HL-60/S4 treated with retinoic acid at 250 ng/mL for 4 days and 3 days (cell line): ENCODE measurements around the gene SNCAIP.
"Not testable (repeated sequence)": the region's sequence is repeated elsewhere in the genome, so short reads cannot be mapped to it uniquely, and the experiment has no call there.

ENCODE experiments used
- in situ Hi-C: fragments of 300-500 bp; cut with MboI; formaldehyde crosslinking; loops from 2 replicates; pipeline ENCODE4 v1.7.0; 2022; ENCODE audit warnings: low sequenced_read_pairs

The SNCAIP gene

DNA sequence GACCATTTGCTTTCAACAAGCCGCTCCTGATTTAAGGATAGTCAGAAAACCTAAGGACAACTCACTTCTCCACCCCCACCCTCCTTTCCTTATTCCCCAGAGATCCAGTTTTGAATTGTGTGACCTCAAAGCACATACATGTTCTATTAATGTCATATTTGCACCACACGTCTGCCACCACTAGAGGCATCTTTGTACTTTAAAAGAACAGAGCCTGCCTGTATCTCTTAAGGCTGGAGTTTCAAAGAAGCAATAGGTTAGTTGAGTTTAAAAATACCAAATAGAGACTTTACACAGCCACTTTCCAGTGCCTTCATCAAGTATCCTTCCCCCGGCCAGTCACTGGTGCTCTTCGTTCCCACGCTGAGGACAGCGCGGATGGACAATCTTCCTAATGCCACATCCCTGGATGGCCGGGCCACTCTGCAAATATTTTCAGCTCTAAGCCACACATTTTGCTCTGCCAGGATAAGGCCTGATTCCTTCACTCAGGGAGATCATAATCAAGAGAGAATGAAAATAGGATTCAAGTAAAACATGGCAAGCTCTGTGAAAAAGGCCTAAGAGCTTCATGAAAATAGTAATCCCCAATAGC, 146.3 kb downstream of the SNCAIP start:
- in situ Hi-C loops: no loop called here

DNA sequence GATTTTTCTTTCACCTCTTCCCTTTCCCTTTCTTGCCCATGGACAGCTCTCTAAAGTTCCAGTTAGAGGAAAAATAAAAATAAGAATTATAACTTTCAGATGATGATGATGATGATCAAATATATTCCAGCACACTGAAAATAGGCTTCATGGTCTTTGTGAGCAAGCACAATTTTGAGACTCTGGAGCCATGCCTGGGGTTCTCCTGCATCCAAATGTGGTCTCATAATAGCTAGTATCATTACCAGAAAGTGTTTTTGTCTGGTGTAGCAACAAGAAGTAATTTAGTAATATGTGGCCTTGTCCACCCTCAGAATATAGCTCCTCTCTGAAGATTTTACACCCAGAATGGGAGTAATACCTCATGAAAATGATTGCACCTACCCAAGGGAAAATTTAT, 150.4 kb downstream of the SNCAIP start:
- in situ Hi-C loops: no loop called here

DNA sequence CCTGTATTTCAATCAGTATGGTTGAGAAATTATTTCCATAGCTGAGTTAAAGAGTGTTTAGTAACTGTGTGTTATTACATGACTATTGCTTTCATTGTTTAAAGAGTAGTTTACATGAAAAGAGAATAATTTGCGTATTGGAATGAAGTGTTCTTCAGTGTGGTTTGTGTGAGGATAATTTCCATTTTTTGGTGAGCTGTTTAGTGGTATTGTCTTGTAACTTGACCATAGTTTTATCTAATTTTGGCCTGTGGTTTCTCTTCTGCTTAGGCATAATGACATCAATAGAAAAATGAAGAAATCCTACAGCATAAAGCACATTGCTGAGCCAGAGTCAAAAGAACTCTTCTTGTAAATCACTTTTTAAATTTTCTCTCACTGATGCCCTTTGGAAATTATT, 151.2 kb downstream of the SNCAIP start:
- in situ Hi-C loops: no loop called here

DNA sequence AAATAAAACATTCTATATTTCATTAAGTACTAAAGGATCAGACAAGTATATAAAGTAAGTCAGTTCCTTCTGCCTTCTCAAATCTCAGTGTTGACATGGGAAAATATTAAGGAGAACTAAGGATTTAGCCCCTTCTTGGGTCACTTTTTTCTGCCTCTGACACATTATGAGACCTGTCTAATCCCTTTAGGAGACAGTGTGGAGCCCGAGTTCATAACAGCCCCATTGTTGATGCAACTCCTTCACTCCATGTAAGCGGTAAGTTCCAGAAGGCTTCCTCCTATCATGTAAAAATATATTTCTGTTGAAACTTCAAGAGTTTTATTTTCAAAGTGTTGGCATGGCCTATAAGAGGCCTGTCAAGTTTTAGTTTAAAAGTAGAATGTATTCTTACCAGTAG, 152.2 kb downstream of the SNCAIP start:
- in situ Hi-C loops: no loop called here

DNA sequence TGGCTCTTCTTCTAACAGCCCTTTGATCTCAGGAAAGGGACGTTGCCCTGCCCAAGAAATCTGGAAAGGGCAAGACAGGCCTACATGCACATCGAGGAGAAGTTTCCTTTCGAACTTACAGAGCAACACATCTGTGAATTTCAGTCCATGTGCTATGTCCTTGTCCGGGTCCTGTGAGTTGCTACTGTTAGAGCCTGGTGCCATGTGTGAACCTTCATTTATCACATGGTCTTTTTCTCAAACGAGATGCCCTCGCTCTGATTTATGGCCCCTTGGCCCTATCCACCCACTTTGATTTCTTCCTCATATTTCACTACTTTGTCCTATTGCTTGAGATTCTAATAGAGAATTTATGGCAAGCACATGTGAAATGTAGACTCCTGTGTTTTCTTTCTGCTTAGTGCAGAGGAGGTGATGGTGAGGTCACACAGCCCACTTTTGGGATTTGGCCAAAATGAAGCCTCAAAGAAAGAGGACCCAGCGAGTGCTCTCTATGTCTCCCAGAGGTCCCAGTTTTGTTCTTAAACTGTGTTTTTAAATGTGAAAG, 153.1 kb downstream of the SNCAIP start:
- in situ Hi-C loops: no loop called here

DNA sequence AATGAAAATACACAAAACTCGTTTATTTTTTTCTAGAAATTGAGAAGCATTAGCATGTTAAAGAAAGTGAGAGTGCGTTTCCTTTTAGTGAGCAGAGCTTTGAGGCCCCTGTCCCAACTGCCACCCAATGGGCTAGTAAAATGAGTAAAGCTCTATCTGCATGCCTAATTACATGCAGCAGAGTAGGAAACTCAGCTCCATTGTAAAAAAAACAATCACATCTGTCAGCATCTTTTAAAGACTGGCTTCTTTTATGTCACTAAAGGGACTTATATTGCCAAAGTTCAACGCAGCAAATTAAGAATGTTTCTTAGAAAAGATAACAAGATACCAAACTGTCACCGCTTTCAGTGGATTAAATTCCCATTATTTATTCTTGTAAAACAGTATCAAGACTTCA, 154.0 kb downstream of the SNCAIP start:
- in situ Hi-C loops: no loop called here

DNA sequence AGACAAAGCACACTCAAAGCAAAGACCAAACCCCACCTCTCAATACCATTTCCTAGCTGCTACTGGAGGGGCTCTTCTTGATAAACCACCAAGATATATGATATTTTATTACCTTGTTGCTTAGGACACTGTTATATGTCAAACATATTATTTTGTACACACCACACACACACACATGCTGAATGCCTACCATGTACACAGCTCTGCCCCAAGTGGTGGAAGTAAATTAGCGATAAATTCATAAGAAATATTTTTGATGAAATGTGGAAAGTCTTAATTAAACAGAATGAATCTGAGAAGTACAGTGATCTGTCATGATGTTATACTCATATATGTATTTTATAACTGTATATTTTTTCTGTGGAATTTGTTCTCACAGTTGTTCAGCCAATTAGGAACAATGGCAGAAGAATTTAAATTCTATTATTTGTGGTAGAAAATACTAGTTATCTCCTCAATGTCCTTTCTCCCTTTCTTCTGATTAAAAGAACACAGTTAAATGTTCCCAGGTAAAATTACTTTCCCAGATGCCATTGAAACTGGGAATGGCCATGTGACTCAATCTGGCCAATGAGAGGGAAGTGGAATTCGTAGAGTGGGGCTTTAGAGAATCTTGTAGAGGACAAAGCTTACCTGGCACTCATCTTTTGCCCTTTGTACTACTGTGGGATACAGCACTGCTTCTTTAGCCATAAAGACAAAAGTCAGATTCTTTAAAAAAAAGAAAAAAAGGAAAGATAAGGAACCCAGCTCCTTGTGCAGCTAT, 156.5 kb downstream of the SNCAIP start:
- in situ Hi-C loops: no loop called here

DNA sequence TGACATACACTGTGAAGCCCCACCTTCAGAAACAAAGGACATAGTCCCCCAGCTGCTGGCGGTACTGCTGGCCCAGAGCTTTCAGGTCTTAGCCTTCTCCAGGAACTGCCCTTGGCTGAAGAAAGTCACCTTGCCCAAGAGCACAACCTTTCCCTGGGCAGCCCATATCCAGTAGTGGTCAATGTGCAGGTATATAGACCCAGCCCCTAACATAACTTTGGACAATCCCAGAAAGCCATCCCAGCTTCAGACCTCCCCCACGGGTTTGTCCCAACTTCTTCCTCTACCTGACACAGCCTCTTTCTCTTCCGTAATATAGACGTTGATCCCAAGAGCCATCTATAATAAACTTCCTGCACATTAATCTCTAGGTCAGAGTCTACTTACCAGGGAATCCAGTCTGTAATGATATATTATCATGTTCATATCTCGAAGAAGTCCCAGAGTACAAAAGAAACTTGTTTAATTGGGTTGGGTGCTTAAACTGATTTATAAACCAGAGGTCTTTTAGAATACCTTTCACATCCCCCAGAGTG, 157.4 kb downstream of the SNCAIP start:
- in situ Hi-C loops: no loop called here

DNA sequence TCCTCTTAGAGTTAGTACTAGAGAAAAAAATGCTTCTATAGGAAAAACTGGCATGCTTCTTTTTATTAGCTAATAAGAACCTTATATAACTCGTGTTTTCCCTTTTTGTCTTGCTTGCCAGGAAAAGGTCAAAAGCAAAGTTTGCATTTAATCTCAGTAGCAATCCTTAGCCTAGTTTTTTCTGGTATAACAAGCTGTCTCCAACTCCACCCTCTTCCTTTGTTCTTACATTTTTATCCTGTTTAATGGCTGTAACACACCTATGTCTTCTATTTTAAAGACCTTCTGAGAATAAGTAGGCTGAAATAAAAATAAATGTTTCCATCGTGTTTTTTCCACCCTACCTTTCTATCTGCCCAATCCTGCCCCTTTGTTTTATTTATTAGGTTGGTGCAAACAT, 158.3 kb downstream of the SNCAIP start:
- in situ Hi-C loops: no loop called here

DNA sequence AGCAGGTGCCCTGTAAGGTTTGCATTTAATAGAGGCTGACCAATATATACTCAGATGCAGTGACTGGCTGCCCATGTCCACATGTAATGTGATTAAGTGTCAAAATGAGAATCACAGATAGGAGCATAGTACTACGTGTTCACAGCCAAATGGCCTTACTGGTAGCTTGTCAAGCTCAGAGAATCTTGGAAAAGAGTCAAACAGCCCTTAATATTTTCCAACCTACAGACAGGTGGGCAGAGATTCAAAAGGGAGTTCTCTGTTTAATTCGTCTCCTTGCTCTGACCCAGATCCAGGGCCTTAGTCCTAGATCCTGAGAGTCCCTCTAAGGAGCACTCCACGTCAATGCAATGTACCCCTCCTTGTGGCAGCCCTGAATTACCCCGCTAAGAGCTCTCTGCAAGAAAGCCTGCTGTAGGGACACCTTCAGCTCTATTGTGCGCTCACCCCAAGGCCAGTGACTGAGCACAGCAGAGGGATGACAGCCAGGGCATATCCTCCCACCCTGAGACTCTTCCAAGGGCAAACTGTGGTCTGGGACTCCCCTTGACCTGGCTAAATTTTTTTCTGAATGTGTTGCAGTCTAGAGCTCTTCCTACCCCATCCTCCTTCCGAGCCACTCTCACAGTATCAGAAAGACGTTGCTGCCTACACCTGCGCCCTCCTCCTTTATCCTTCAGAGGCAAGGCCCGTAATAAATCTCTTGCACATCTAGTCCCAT, 159.2 kb downstream of the SNCAIP start:
- in situ Hi-C loops: no loop called here

DNA sequence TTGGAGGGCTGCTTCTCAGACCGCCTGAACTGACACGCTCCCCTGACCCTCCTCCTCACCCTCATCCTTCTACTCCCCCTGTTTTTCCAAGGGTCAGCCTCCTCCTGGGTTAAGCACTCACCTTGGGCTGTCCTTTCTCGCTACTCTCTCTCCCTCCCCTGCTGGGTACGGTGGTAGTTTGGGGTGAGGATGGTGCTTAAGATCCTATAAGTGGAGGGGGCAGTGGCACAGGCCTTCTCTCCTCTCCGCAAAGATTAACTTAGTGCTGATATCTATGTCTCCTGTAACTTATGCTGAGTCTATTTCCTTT, 159.7 kb downstream of the SNCAIP start:
- in situ Hi-C loops: no loop called here

DNA sequence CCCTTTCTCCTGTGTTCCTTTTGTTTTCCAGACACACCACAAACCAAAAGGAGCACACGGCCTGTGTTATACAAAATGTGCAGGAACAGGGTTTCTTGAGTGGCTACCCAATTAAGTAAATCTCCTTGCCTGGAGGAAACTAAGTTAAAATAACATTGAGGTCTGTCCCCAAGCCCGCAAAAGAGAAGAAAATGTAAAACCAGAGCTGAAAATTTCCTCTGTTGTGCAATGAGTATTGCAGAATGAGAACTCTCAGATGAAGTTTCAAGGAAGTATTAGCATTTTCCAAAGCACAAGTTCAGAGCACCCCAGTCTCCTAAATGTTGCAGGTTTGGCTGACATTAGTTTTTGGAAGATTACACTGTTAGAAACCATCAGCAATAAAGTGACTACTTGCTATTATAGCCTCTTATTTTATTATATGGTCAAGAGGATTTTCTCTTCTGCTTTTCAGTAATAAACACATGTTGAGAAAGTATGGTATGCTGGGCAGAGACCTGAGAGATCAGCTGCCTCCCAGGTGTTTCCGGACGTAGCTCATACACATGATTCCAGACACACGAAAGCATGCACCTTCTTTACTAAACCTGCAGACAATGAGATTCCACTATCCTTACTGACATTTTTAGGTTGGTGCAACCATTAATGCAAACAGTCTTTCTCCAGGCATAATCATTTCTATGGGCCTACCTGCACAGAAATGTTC, 161.3 kb downstream of the SNCAIP start:
- in situ Hi-C loops: no loop called here

DNA sequence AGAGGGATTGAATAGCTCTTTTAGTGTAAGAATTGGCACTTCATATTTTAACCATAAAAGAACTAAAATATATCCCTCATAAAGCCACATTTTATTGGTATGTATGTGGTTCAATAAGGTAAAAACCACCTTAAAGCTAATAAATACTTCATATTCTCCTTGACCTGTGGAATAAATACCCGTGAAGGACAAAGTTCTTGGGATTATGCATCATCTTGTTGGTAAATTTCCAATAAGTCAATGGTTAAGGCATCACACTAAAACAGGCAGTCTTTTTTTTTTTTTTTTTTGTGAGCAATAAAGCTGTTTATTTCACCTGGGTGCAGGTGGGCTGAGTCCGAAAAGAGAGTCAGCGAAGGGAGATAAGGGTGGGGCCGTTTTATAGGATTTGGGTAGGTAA, 161.9 kb downstream of the SNCAIP start:
- in situ Hi-C loops: no loop called here

DNA sequence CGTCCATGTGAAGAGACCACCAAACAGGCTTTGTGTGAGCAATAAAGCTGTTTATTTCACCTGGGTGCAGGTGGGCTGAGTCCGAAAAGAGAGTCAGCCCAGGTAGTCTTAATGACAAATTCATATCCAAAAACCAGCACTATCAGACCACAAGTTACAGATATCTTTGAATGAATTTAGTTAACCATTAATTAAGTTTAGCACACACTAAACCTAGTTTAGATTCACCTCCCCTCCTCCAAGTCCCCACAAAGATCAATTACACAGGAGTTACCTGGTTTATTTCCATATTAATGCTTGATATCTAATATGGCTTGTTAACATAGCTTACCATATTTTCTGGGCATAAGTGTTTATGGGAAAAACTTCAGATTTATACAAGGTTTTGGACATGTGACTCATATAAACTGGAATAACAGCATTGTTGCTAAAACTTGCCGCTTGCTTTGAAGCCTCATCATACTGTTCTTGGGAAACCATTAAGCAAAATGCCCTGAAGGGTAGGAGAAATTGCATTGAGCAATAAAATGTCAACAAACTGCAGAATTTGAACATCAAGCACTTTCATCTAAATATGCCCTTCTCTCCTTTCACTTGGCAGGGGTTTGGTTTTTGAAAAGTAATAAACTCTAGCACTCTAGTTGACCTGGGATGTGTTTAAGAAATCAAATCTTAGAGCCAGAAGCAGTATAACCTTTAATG, 166.9 kb downstream of the SNCAIP start:
- in situ Hi-C loops: no loop called here

DNA sequence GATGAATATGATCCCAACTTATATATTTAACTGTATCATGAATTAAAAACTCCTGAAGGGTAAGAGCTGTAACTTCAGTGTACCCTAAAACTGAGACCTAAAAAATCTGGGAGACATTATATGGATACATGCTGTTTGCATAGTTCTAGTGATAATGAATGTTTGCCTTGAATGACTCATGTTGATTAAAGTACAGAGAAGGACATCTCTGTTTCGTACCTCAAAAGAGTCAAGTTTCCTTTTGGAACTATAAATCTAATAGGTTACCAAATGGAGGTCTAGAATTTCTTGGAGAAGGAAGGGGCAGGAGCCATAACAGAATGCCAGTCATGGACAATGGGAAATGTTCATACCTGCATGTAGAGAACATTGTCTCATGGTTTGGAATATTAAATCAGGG, 168.1 kb downstream of the SNCAIP start:
- in situ Hi-C loops: no loop called here

DNA sequence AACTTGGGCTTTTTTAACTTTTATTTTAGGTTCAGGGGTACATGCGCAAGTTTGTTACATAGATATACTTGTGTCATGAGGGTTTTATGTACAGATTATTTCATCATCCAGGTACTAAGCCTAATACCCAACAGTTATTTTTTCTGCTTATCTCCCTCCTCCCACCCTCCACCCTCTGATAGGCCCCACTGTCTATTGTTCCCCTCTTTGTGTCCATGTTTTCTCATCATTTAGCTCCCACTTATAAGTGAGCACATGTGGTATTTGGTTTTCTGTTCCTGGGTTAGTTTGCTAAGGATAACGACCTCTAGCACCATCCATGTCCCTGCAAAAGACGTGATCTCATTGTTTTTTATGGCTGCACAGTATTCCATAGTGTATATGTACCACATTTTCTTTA, 172.1 kb downstream of the SNCAIP start:
- in situ Hi-C loops: no loop called here

DNA sequence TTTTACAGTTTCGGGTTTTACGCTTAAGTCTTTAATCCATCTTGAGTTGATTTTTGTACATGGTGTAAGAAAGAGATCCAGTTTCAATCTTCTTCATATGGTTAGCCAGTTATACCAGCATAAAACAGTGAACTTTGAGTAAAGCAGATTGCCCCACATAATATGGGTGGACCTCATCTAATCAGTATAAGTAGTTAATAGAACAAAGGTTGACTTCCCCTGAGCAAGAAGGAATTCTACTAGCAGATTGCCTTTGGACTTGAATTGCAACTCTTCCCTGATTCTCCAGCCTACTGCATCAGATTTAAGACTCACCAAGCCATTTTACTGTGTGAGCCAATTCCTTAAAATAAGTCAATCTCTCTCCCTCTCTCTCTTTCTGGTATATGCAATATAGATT, 173.2 kb downstream of the SNCAIP start:
- in situ Hi-C loops: no loop called here

DNA sequence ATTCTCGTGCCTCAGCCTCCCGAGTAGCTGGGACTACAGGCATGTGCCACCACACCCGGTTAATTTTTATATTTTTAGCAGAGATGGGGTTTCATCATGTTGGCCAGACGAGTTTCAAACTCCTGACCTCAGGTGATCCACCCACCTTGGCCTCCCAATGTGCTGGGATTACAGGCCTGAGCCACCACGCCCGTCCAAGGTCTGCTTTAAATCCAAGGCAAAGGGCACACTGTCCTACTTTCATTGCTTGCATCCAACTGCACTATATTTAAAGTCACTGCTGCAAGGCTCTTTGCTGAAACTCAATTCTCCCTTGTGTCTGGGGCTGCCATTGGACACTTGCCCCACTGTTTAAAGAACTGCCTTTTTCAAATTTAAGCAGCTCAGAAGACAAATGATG, 174.6 kb downstream of the SNCAIP start:
- in situ Hi-C loops: not testable (repeated sequence)

DNA sequence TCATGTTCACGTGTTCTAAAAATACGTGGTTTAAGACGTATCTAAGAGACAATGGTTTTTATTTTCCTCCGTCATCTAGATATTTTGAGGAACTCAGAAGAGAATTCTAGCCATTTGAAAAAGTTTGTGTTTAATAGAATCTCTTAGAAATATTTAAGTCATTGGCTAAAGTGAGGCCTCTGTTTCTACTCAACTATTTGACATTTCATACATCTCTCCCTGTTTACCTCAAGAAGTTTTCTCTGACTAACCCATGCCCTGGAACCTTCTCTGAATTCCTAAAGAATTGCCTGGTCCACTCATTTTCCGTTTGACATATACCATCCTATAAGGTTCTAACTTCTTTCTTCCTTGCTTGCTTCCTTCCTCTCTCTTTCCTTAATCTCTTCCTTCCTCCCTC, 178.7 kb downstream of the SNCAIP start:
- in situ Hi-C loops: no loop called here

DNA sequence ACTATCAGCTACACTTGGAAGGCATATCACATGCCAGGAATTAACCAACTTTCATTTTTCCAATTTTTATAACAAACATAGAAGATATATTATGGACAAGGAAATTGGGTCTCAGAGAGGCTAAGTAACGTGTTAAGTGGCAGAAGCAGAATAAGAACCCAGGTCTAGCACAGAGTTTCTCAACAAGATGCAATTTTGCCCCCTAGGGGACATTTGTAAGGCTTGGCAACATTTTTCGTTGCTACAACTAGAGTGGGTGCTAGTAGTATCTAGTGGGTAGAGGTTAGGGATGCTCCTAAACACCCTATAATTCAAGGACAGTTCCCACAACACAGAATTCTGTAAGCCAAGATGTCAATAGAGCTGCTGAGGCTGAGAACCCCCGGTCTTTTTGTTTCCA, 180.6 kb downstream of the SNCAIP start:
- in situ Hi-C loops: no loop called here
